GM12873 (cell line): ENCODE measurements around the gene HIVEP1.

Source experiments
- TF ChIP-seq, protein P1 (sequence below): IDR thresholded peaks from 2 replicates; pipeline ENCODE4 v1.5.1; 2012; ENCODE audit warnings: low read depth, mild to moderate bottlenecking, moderate library complexity, low read length, control low read depth; ENCODE audit not compliant: insufficient read depth; ENCODE audit errors: missing control alignments

HIVEP1 gene

DNA sequence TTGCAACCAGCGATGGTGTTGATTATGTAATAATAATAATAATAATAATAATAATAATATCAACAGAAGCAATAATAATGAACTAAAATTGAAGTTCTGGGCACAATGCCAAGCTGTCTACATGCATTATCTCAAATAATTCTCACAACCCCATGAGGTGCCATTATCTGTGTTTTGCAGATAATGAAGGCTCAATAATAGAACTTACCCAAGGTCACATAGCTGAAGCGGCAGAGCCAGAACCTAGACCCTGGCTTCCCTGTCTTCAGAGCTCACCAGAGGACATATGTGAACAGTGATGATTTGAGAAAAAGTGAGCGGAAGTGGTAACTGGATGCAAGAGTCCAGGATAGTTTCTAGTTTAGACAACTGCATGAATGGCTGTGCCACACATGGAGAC is 91.0 kb downstream of the HIVEP1 start:
- TF ChIP-seq, protein P1, sequence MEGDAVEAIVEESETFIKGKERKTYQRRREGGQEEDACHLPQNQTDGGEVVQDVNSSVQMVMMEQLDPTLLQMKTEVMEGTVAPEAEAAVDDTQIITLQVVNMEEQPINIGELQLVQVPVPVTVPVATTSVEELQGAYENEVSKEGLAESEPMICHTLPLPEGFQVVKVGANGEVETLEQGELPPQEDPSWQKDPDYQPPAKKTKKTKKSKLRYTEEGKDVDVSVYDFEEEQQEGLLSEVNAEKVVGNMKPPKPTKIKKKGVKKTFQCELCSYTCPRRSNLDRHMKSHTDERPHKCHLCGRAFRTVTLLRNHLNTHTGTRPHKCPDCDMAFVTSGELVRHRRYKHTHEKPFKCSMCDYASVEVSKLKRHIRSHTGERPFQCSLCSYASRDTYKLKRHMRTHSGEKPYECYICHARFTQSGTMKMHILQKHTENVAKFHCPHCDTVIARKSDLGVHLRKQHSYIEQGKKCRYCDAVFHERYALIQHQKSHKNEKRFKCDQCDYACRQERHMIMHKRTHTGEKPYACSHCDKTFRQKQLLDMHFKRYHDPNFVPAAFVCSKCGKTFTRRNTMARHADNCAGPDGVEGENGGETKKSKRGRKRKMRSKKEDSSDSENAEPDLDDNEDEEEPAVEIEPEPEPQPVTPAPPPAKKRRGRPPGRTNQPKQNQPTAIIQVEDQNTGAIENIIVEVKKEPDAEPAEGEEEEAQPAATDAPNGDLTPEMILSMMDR, result no peak

DNA sequence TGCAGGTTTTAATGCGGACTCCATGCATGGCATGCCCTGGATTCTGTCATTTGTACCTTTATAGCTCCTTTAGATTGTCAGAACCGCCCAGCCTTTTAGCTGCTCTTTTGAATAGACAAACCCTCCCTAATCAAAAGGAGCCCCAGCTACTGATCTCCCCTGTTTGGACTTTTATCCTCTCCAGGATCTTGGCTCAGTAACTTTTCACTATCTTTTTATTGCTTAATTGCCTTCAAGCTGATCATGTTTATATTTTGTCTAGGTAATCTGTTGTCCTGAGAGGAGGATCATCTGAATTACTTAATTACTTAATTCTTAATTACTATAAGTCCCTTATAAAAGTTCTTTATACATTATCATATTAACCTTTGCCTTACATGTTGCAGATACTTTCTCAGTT is 93.2 kb downstream of the HIVEP1 start:
- TF ChIP-seq, protein P1, result no peak

DNA sequence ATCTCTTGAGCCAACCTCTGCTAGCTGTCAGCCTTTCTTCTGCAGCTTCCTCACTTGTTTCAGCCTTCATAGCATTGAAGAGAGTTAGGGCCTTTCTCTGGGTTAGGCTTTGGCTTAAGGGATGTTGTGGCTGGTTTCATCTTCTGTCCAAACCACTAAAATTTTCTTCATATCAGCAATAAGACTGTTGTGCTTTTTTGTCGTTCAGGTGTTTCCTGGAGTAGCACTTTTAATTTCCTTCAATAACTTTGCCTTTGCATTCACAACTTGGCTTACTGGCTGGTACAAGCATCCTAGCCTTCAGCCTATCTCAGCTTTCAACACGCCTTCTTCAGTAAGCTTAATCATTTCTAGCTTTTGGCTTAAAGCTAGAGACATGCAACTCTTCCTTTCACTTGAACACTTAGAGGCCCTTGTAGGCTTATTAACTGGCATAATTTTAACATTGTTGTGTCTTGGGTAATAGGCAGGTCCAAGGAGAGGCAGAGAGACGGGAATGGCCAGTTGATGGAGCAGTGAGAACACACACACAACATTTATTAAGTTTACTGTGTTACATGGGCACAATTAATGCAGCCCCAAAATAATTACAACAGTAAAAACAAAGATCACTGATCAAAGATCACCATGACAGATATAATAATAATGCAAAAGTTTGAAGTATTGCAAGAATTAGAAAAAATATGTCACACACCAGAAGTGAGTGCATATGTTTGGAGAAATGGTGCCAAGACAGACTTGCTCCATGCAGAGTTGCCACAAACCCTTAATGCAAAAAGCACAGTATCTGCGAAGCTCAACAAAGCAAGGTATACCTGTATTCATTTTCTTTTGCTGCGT is 98.6 kb downstream of the HIVEP1 start:
- TF ChIP-seq, protein P1, result no peak

DNA sequence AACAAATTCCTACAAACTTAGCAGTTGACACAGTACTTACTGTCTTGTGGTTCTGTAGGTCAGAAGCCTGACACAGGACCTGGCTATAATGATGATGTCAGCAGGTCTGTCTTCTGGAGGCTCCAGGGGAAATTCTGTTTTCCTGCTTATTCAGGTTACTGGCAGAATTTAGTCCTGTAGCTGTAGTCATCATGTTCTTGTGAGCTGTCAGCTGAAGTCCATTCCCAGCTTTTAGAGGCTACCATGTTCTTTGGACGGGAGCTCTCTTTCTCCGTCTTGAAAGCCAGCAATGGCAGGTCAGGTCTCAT is 99.2 kb downstream of the HIVEP1 start:
- TF ChIP-seq, protein P1, result no peak

DNA sequence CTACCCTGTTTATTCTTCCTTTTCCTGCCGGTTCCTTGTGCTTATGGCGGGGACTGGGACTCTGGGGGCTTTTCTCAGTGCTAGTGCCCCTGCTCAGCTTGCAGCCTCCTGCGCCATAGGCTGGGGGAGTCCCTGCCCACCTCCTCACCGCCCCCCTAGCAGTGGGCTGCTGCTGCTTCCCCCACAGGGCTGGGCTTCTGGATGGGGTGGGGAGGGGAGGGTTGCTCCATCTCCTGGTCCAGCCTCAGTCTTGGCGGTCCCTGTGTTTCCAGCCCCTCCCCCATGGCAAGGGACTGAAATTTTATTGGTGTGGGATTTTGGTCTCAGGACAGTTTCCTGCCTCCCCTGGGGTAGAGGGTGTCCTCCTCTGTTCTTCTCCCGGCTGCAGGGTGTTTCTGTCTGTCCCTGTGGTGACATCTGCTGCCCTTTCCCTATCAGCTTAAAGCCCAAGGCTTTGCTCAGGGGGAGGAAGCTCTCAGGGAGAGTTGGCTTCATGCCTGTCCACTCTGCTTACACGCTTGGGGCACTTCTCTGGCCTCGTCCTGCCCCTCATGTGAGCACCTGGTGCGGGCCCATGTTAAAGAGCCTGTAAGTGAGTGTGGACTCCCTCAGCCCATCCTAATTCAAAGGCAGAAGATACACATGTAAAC is 100.6 kb downstream of the HIVEP1 start:
- TF ChIP-seq, protein P1, result no peak

DNA sequence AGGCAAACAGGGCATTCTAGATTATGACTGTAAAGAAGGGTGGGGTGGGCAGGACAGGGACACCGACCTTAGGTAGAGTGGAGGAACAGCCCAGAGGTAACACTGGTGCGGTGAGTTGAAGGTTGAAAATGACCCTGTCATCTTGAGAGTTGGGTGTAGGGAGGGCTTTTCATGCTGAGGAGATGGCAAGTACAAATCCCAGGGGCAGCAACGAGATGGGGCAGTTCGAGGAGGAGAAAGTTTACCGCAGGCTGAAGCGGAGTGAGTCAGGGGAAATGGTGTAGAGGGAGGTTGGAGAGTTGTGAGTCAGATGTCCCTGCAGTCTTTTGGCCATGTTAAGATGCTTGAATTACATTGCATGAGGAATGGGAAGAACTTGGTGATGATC is 101.1 kb downstream of the HIVEP1 start:
- TF ChIP-seq, protein P1, result no peak

DNA sequence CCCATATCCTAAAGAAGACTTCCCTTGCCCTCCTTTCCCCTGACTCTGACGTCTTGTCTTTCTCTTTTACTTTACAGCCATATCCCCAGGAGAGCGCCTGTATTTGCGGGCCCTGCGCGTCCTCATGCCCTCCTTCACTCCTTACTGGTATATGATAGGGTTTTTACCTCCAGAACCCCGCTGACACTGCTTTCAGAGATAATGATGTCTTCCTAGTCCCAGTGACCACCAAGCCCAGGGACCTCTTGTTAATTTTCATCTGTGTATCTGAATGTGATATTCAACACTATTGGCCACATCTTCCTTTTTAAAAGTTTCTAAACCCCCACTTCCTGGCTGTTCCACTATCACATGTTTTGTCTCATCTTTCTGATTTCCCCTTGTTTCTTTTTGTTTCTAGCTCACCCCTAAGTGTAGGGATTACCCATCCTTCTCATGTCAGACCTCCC is 102.0 kb downstream of the HIVEP1 start:
- TF ChIP-seq, protein P1, result no peak
